ENCODE measurements around the gene CENPX.

Gene CENPX

GRCh38 chr17:81998212-81998611 is 24.5 kb downstream of the CENPX start:
- FAIRE-seq (no peak), DNase-seq (ENCODE audit: insufficient read length, low spot score) (no peak)
- TF ChIP-seq TAF1 (IDR thresholded peaks at IDR 0.05; ENCODE audit: low read depth, low read length), result no peak
- no peak for TF ChIP-seq SPI1 (IDR thresholded peaks at IDR 0.05; ENCODE audit: low read depth, low read length)
- no peak for TF ChIP-seq POLR2AphosphoS5 (IDR thresholded peaks at IDR 0.05; ENCODE audit: low read depth, low read length)
- TF ChIP-seq POLR2A (IDR thresholded peaks at IDR 0.05; ENCODE audit: low read depth, low read length), result no peak
- no peak for TF ChIP-seq POU2F2 (IDR thresholded peaks at IDR 0.05; ENCODE audit: low read depth, low read length)
- TF ChIP-seq PAX5 (IDR thresholded peaks at IDR 0.05; ENCODE audit: insufficient read depth, low read length, severe bottlenecking), result no peak

- DNase-seq (ENCODE audit: insufficient read length, low spot score), result no peak
- TF ChIP-seq PAX5 (IDR thresholded peaks at IDR 0.05; ENCODE audit: insufficient read depth, low read length, severe bottlenecking) (no peak), SPI1 (IDR thresholded peaks at IDR 0.05; ENCODE audit: low read depth, low read length) (no peak), TAF1 (IDR thresholded peaks at IDR 0.05; ENCODE audit: low read depth, low read length) (no peak), POU2F2 (IDR thresholded peaks at IDR 0.05; ENCODE audit: low read depth, low read length) (no peak)
- no peak for FAIRE-seq
Measured at GRCh38 chr17:81996757-81997441, 25.8 kb downstream of the CENPX start.

DNA sequence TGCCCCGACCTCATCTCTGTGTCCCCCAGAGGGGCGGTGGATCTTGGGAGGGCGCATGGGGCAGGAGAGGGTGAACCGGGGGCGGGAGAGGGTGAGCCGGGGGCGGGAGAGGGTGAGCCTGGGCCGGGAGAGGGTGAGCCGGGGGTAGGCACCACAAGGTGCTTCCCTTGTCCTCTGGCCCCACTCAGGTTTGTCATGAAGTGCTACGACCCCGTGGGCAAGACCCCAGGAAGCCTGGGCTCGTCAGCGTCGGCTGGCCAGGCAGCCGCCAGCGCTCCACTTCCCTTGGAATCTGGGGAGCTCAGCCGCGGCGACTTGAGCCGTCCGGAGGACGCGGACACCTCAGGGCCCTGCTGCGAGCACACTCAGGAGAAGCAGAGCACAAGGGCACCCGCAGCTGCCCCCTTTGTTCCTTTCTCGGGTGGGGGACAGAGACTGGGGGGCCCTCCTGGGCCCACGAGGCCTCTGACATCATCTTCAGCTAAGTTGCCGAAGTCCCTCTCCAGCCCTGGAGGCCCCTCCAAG is 26.4 kb downstream of the CENPX start:
- TF ChIP-seq POLR2A (IDR thresholded peaks at IDR 0.05; ENCODE audit: low read depth, low read length) (no peak), SPI1 (IDR thresholded peaks at IDR 0.05; ENCODE audit: low read depth, low read length) (no peak), POU2F2 (IDR thresholded peaks at IDR 0.05; ENCODE audit: low read depth, low read length) (no peak), POLR2AphosphoS5 (IDR thresholded peaks at IDR 0.05; ENCODE audit: low read depth, low read length) (no peak), PAX5 (IDR thresholded peaks at IDR 0.05; ENCODE audit: insufficient read depth, low read length, severe bottlenecking) (no peak), TAF1 (IDR thresholded peaks at IDR 0.05; ENCODE audit: low read depth, low read length) (no peak)
- FAIRE-seq (no peak), DNase-seq (ENCODE audit: insufficient read length, low spot score) (no peak)

DNA sequence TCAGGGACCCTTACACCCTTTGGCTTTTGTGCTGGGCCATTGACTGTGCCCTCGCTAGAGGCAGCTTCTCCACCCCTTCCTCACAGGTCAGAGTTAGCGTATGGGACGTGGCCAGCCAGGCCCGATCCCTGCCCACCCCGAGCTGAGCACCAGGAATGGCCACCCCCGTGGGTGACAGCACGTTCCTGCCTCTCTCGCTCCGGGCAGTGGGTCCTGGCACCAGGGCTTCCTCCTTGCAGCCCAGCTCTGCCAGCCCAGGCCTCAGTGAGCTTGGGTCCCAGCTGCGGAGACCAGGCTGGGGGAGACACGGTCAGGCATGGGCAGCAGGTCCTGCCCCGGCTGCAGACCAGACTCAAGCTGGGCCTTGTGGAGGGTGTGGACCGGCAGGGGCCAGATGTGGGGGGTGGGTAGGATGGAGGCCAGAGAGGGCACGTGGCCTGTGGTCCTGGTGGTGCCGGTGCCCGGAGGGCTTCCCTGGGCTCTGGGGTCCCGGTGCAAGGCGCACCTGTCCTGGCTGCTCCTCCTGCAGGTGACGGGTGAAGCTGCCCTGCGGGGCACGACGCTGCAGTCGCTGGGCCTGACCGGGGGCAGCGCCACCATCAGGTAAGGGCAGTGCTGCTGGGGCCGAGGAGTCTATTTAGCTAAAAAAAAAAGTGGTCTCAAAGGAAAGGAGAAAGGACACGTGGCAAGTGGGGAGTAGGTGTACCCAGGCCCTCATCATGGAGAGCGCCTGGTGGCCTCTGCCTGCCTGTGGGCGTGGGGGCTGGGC is 27.0 kb downstream of the CENPX start:
- DNase-seq (ENCODE audit: insufficient read length, low spot score) (no peak), FAIRE-seq (no peak)
- no peak for TF ChIP-seq PAX5 (IDR thresholded peaks at IDR 0.05; ENCODE audit: insufficient read depth, low read length, severe bottlenecking)
- no peak for TF ChIP-seq POU2F2 (IDR thresholded peaks at IDR 0.05; ENCODE audit: low read depth, low read length)
- no peak for TF ChIP-seq TAF1 (IDR thresholded peaks at IDR 0.05; ENCODE audit: low read depth, low read length)
- TF ChIP-seq POLR2AphosphoS5 (IDR thresholded peaks at IDR 0.05; ENCODE audit: low read depth, low read length), result no peak
- TF ChIP-seq POLR2A (IDR thresholded peaks at IDR 0.05; ENCODE audit: low read depth, low read length), result no peak
- TF ChIP-seq SPI1 (IDR thresholded peaks at IDR 0.05; ENCODE audit: low read depth, low read length), result no peak

DNA sequence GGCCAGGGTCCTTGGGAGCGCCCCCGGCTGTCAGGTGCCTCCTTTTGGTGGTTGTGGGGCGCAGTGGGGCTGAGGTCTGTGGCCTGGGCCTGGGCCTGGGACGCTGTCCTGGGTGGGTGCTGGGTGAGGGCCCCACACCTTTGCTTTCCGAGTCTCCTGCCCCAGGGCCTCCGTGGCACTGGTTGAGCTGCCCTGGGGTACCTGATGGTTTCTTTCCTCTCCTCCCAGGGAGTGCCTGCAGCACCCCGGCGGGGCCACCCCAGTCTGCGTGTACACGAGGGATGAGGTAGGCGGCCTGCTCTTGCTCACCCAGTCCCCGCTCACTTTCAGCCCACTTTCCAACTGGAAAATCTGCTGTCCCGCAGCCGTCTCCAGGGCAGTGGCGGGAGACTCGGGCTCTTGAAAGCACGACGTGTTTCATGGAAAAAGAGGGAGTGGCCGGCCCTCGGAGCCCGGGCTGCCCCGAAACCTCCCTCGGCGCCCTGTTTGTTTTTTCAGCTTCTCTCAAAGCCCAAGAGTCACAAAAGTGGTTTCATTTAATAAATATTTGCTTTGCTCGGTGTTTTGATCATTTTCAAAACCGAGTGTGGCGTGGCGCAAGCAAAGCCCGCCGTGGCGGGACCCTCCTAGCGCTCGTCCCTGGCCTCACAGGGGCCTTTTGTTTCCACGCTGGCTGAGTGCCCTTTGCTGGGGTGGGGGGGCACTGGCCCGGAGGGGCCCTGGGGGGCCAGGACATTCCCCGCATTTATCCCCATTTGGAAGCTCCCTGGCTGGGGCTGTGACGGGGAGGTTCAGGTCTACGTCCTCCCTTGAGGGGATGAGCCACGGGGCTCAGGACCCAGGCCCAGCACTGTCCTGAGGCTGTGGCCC is 27.9 kb downstream of the CENPX start:
- FAIRE-seq, result no peak
- DNase-seq (ENCODE audit: insufficient read length, low spot score), result no peak
- no peak for TF ChIP-seq TAF1 (IDR thresholded peaks at IDR 0.05; ENCODE audit: low read depth, low read length)
- TF ChIP-seq POLR2A (IDR thresholded peaks at IDR 0.05; ENCODE audit: low read depth, low read length), result no peak
- TF ChIP-seq PAX5 (IDR thresholded peaks at IDR 0.05; ENCODE audit: insufficient read depth, low read length, severe bottlenecking), result no peak
- no peak for TF ChIP-seq POLR2AphosphoS5 (IDR thresholded peaks at IDR 0.05; ENCODE audit: low read depth, low read length)
- TF ChIP-seq SPI1 (IDR thresholded peaks at IDR 0.05; ENCODE audit: low read depth, low read length), result no peak
- TF ChIP-seq POU2F2 (IDR thresholded peaks at IDR 0.05; ENCODE audit: low read depth, low read length), result no peak

DNA sequence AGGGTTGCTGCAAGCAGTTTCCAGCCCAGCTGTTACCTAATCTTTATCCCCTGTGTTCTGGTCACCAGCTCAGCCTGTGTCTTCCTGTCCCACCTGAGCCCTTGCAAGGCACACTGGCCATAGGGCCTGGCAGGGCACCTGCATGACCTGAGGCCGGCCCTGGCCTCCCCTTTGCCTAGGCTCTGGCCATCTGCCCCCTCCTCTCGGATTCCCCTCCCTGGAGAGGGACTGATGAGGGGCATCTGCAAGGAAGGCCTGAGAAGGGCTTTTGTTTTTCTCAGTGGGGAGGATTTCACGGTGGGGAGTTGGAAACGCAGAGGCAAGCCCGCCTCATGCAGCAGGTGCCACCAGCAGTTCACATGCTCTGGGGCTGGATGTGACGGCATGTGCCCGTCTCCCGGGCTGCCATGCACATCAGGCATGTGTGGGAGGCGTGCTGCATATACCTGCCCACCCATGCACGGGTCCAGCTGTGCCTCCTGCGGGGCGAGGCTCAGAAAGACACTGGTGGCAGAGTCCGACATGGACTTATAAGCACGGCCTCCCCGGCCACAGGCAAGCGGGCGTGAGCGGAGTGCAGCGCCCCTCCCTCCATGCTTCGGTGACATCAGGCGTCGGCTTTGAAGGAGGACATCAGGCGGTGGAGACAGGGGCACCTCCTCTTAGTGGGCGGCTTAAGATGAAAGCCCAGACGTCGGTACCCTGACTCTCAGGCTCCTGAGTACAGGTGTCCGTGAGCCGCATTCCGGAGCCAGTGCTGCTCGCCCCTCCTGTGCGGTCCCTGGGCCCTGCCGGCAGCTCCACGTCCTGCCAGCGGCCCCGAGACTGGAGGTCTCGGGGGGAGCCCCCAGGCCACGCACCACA is 28.7 kb downstream of the CENPX start:
- no peak for TF ChIP-seq POLR2AphosphoS5 (IDR thresholded peaks at IDR 0.05; ENCODE audit: low read depth, low read length)
- no peak for TF ChIP-seq TAF1 (IDR thresholded peaks at IDR 0.05; ENCODE audit: low read depth, low read length)
- no peak for FAIRE-seq
- DNase-seq (ENCODE audit: insufficient read length, low spot score), result no peak

DNA sequence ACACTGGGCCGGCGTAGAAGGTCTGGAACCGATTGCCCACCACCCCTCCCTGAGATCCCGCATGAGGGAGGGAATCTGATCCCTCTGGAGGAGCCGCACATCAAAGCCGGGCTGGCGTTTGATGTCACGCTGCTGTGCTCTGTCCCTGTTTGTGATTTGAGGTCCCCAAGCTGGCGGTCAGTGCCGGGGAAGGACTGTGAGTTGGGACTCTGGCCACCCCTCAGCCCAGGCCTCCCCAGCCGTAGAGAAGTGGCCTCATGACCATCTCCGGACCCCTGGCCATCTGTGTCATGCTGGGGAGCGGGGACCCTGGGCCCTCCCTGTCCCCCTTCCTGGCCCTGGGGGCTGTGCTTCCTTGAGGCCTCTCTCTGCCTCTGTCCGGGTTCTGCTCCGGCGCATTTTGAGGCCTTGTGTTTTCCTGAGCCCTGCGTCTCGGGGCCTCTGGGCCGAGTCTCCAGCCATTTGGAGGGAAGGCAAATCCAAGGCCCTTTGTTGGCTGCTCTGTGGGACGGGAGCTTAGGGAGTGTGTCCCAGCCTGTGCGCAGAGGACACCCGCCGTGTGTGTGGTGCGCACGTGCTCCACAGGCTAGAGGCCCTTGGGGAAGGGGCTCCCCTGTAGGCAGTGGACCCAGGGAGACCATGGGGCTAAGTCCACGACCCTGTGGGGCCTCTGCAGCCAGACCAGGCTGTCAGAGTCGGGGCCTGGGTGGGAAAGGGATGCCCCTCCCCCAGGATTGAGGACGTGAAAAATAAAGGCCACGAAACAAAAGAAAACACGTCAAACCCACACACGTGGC is 30.2 kb downstream of the CENPX start:
- DNase-seq (ENCODE audit: insufficient read length, low spot score) (no peak), FAIRE-seq (no peak)
- TF ChIP-seq POLR2A (IDR thresholded peaks at IDR 0.05; ENCODE audit: low read depth, low read length), result no peak

DNA sequence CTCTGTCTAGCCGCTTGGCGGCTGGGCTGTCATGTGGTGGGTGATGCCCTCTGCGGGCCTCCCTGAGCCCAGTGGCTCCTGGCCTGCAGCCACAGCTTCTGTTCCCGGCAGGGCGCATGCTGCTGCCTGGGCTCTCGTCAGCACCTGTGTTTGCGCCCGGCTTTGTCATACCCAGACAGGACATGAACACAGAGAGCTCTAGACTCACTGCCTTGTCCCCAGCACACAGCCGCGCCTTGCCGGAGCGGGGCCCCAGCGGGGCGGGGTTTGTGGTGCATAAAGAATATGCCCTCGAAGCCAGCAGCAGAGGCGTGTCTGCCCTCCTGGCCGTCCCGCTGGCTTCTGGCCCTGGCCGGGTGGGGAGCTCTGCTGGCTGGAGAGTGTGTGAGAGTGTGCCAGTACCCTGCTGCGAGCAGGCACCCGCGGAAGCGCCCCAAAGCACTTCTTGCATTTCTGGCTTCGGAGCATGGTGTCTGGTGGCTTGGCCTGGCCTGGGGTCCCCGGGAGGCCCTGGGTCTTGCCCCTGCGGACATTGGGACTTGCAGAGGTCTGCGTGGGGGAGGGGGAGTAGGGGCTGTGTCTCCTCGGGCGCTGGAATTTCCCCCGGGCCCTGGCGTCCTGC is 30.9 kb downstream of the CENPX start:
- TF ChIP-seq SPI1 (IDR thresholded peaks at IDR 0.05; ENCODE audit: low read depth, low read length) (no peak), POLR2A (IDR thresholded peaks at IDR 0.05; ENCODE audit: low read depth, low read length) (no peak)
- no peak for FAIRE-seq
- DNase-seq (ENCODE audit: insufficient read length, low spot score), result no peak

All from GM12891 (cell line).